ENCODE measurements around the gene MRPL41. TPM values are rescaled to one million over a fixed set of nuclear protein-coding genes. Genes with fewer than 3 reads are reported as not detected.

The MRPL41 gene
- polyA plus RNA-seq, 1 donor from 2014 or later, result 60.5 TPM

- Histone ChIP-seq H3K27ac (ENCODE audit: low read length) (no peak overlapping the region), H4K20me1 (ENCODE audit: insufficient read depth) (no peaks in the 10 kb centered on the region), H3K9me3 (ENCODE audit: low read length) (no peaks in the 10 kb centered on the region), H3K9me2 (ENCODE audit: insufficient read depth, low read length) (no peaks in the 10 kb centered on the region), H2AFZ (ENCODE audit: low read depth, low read length) (no peak overlapping the region), H3K4me3 (ENCODE audit: low read length) (no peak overlapping the region), H3K79me2 (replicated peaks; ENCODE audit: insufficient read depth, low read length) (no peaks in the 10 kb centered on the region), H3K4me2 (ENCODE audit: low read length) (no peak overlapping the region), H3K36me3 (ENCODE audit: insufficient read depth, low read length) (no peaks in the 10 kb centered on the region), H3K27me3 (ENCODE audit: insufficient read depth, low read depth, low read length) (no peaks in the 10 kb centered on the region), H3K9ac (ENCODE audit: low read length) (no peak overlapping the region), H3F3A (ENCODE audit: insufficient read depth, low read length, poor library complexity, severe bottlenecking) (no peaks in the 10 kb centered on the region)
- TF ChIP-seq RAD21 (conservative IDR thresholded peaks at IDR 0.05), result no peak
- no peak for TF ChIP-seq TAF1 (IDR thresholded peaks at IDR 0.05; ENCODE audit: low read depth)
- TF ChIP-seq, protein P1, sequence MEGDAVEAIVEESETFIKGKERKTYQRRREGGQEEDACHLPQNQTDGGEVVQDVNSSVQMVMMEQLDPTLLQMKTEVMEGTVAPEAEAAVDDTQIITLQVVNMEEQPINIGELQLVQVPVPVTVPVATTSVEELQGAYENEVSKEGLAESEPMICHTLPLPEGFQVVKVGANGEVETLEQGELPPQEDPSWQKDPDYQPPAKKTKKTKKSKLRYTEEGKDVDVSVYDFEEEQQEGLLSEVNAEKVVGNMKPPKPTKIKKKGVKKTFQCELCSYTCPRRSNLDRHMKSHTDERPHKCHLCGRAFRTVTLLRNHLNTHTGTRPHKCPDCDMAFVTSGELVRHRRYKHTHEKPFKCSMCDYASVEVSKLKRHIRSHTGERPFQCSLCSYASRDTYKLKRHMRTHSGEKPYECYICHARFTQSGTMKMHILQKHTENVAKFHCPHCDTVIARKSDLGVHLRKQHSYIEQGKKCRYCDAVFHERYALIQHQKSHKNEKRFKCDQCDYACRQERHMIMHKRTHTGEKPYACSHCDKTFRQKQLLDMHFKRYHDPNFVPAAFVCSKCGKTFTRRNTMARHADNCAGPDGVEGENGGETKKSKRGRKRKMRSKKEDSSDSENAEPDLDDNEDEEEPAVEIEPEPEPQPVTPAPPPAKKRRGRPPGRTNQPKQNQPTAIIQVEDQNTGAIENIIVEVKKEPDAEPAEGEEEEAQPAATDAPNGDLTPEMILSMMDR (IDR thresholded peaks at IDR 0.05; ENCODE audit: poor library complexity, severe bottlenecking), result no peak
- no peak for TF ChIP-seq REST (IDR thresholded peaks at IDR 0.05; ENCODE audit: borderline replicate concordance)
- no peak for TF ChIP-seq MXI1 (conservative IDR thresholded peaks at IDR 0.05; ENCODE audit: poor library complexity, severe bottlenecking)
- TF ChIP-seq EZH2 (IDR thresholded peaks at IDR 0.05; ENCODE audit: borderline replicate concordance, insufficient read depth, low read length, poor library complexity, severe bottlenecking), result no peak
- TF ChIP-seq POLR2AphosphoS5 (IDR thresholded peaks at IDR 0.05), result no peak
- no peak for TF ChIP-seq SMC3 (conservative IDR thresholded peaks at IDR 0.05; ENCODE audit: poor library complexity)
- no peak for TF ChIP-seq EP300 (conservative IDR thresholded peaks at IDR 0.05; ENCODE audit: poor library complexity, severe bottlenecking)
These were observed 27.3 kb upstream of the MRPL41 start for GRCh38 chr9:137524161-137524980.

DNA sequence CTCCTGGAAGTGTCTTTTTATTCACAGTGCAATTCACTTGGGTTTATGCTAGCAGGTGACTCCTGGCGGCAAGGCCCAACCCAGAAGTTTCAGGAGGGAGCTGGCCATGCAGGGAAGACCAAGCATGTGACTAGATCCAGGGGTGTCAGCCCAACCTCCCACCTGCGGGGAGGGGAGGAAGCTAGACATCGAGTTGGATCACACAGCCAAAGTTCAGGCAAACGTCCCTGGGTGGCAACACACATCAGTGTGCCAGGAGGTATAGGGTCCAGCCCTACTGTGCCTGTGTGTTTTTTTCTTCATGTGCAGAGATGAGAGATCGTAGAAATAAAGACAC is 26.7 kb upstream of the MRPL41 start:
- Histone ChIP-seq H2AFZ (ENCODE audit: low read depth, low read length) (no peak overlapping the region), H3K79me2 (replicated peaks; ENCODE audit: insufficient read depth, low read length) (no peaks in the 10 kb centered on the region), H3K4me3 (ENCODE audit: low read length) (no peak overlapping the region), H3K4me2 (ENCODE audit: low read length) (no peak overlapping the region), H3K9me3 (ENCODE audit: low read length) (no peaks in the 10 kb centered on the region), H3K9ac (ENCODE audit: low read length) (no peak overlapping the region), H3K27ac (ENCODE audit: low read length) (no peak overlapping the region), H3F3A (ENCODE audit: insufficient read depth, low read length, poor library complexity, severe bottlenecking) (no peaks in the 10 kb centered on the region), H3K36me3 (ENCODE audit: insufficient read depth, low read length) (no peaks in the 10 kb centered on the region), H3K9me2 (ENCODE audit: insufficient read depth, low read length) (no peaks in the 10 kb centered on the region), H3K27me3 (ENCODE audit: insufficient read depth, low read depth, low read length) (no peaks in the 10 kb centered on the region), H4K20me1 (ENCODE audit: insufficient read depth) (no peaks in the 10 kb centered on the region)
- no peak for TF ChIP-seq EP300 (conservative IDR thresholded peaks at IDR 0.05; ENCODE audit: poor library complexity, severe bottlenecking)
- no peak for TF ChIP-seq RAD21 (conservative IDR thresholded peaks at IDR 0.05)
- no peak for TF ChIP-seq EZH2 (IDR thresholded peaks at IDR 0.05; ENCODE audit: borderline replicate concordance, insufficient read depth, low read length, poor library complexity, severe bottlenecking)
- TF ChIP-seq REST (IDR thresholded peaks at IDR 0.05; ENCODE audit: borderline replicate concordance), result no peak
- no peak for TF ChIP-seq SMC3 (conservative IDR thresholded peaks at IDR 0.05; ENCODE audit: poor library complexity)
- TF ChIP-seq, protein P1 (IDR thresholded peaks at IDR 0.05; ENCODE audit: poor library complexity, severe bottlenecking), result no peak
- no peak for TF ChIP-seq TAF1 (IDR thresholded peaks at IDR 0.05; ENCODE audit: low read depth)
- no peak for TF ChIP-seq POLR2AphosphoS5 (IDR thresholded peaks at IDR 0.05)
- TF ChIP-seq MXI1 (conservative IDR thresholded peaks at IDR 0.05; ENCODE audit: poor library complexity, severe bottlenecking), result no peak
